AG04449 (cell line): ENCODE data around the gene MOCOS.
"Not testable (repeated sequence)": the region's sequence is repeated elsewhere in the genome, so short reads cannot be mapped to it uniquely, and the experiment has no call there.

ENCODE experiments used
- CTCF ChIA-PET: fragments of 350-600 bp; formaldehyde crosslinking; extraction: SDS; loops from one replicate; lab custom pipeline; 2021; ENCODE audit warnings: antibody characterized with exemption; lab: Yijun Ruan, JAX
- POLR2A ChIA-PET: fragments of 400-600, 350-600 bp; formaldehyde crosslinking; extraction: SDS; loops from one replicate; lab custom pipeline; 2020; ENCODE audit warnings: antibody characterized with exemption, inconsistent platforms; lab: Yijun Ruan, JAX
- DNase-seq: peaks from one replicate; pipeline ENCODE4 v3.0.0-alpha.2; 2010; ENCODE audit warnings: low read depth, low spot score
- H3K4me3 ChIP-seq: 2 replicates; pipeline ENCODE4 v1.5.1; 2011; ENCODE audit warnings: low read depth, mild to moderate bottlenecking, control low read depth, low read length
- TF ChIP-seq, protein P1 (sequence below): IDR thresholded peaks from one replicate; pipeline ENCODE4 v1.5.1; 2011; ENCODE audit warnings: mild to moderate bottlenecking, moderate library complexity, low read length, control low read depth, inconsistent platforms; ENCODE audit not compliant: insufficient read depth; ENCODE audit errors: missing control alignments

MOCOS gene

DNA sequence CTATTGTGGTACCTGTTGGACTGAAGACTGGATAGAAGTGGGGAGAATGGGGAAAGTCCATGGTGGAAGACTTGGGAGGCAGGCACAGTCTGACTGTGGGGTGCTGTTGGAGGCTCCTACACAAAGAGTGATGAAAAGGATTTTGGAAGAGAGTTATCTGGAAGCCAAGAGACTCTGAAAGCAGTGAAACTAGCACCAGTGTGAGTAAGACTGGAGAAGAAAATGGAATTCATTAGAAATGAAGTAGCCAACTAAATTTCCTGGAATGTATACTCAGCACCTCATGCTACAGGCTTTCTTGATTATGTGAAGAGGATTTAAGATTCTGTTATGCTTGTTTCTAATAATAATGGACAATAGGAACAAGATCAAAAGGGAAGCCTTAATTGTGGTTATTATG is 29.9 kb upstream of the MOCOS start:
- ChIA-PET CTCF (interaction anchor here (0.8 to 1.2 kb wide), 3 partner anchors 10 to 415 kb away, joined by 3 read pairs; no protein-coding TSS in a partner anchor), POLR2A (no interaction called here)
- no peak for DNase-seq
- no peak overlapping the region for H3K4me3 ChIP-seq
- TF ChIP-seq, protein P1, sequence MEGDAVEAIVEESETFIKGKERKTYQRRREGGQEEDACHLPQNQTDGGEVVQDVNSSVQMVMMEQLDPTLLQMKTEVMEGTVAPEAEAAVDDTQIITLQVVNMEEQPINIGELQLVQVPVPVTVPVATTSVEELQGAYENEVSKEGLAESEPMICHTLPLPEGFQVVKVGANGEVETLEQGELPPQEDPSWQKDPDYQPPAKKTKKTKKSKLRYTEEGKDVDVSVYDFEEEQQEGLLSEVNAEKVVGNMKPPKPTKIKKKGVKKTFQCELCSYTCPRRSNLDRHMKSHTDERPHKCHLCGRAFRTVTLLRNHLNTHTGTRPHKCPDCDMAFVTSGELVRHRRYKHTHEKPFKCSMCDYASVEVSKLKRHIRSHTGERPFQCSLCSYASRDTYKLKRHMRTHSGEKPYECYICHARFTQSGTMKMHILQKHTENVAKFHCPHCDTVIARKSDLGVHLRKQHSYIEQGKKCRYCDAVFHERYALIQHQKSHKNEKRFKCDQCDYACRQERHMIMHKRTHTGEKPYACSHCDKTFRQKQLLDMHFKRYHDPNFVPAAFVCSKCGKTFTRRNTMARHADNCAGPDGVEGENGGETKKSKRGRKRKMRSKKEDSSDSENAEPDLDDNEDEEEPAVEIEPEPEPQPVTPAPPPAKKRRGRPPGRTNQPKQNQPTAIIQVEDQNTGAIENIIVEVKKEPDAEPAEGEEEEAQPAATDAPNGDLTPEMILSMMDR: no peak

DNA sequence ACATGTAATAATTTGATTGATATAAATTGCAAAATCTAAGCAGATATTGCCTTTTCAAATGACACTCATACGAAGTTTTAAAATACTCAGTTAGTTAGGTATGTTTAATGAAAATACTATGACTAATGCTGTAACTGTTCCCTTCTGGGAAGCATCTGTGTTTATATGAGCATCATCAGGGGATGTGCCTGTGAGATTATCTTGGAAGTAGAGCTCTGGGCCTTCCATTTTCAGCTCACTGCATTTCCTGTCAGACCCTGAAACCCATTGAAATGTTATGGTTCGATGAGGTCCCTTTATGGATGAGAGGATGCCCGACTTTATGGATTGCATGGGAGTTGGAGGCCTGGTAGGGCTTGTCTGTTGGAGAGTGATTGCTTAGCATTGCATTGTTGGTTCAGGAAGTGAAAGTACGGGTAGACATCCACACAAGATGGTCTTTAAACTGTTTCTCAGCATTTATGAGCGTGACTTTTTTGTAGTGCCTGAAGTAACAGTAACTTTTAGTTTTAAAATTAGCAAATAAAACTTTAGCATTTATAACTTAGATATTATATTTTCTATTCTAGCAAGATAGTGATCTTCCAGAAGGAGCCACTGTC is 28.9 kb upstream of the MOCOS start:
- ChIA-PET POLR2A (interaction anchor here (1.0 kb wide), 1 partner anchor 53 kb away, joined by 3 read pairs; no protein-coding TSS in a partner anchor), CTCF (interaction anchor here (1.1 to 1.2 kb wide), 3 partner anchors 9 to 414 kb away, joined by 3 read pairs; no protein-coding TSS in a partner anchor)
- DNase-seq: peak; percentile 55
- TF ChIP-seq, protein P1: no peak
- no peak overlapping the region for H3K4me3 ChIP-seq

DNA sequence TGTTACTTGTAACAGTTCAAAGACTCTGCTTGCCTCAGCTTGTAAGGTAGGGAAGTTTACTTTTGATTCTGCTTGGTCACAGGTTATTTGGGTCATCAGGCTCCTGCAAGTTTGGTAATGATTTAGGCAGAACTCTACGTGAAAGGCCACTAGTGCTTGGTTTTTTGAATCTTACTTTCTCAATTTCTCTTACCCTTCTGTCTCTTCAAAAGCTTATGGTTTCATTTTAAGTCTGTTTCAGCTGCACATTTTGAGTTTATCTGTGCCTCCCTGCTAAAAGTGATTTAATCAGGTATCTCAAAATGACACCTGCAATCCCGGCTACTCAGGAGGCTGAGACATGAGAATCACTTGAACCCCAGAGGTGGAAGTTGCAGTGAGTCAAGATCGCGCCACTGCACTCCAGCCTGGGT is 26.3 kb upstream of the MOCOS start:
- H3K4me3 ChIP-seq: no peak overlapping the region
- TF ChIP-seq, protein P1: no peak
- CTCF ChIA-PET: no interaction called here
- no peak for DNase-seq
- POLR2A ChIA-PET: interaction anchor here (0.6 kb wide), 1 partner anchor 10 kb away, joined by 4 read pairs; no protein-coding TSS in a partner anchor

DNA sequence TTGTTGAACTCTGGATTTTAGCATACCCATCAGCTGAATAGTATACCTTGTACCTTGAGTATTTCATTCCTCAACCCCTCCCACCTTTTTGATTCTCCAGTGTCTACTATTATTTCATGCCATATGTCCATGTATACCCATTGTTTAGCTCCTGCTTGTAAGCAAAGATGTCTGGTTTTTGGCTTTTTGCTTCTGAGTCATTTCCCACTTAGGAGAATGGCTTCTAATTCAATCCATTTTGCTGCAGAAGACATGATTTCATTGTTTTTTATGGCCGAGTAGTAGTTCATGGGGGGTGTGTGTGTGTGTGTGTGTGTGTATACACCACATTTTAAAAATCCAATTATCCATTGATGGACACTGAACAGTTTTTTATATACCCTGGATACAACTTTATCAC is 24.3 kb upstream of the MOCOS start:
- ChIA-PET CTCF (interaction anchor here (0.9 kb wide), 1 partner anchor 33 kb away, joined by 3 read pairs; the partner anchor contains the start of gene ELP2), POLR2A (no interaction called here)
- no peak for DNase-seq
- TF ChIP-seq, protein P1: no peak
- H3K4me3 ChIP-seq: no peak overlapping the region

DNA sequence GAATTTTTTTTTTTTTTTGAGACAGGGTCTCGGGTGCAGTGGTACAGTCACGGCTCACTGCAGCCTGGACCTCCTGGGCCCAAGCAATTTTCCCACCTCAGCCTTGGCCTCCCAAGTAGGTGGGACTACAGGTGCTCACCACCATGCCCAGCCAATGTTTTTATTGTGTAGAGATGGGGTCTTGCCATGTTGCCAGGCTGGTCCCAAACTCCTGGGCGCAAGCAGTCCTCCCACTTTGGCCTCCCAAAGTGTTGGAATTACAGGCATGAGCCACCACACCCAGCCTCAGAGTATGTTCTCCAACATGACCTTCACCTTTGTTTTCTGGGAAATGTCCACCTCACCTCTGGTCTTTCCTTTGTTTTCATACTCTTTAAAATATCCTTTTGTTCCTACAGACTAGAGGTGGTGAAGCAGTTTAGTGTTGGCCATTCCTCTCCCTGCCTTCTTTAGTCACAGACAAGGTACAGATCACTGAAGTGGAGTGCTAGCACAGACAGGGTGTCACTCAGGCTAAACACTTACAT is 19.5 kb upstream of the MOCOS start:
- CTCF ChIA-PET: no interaction called here
- TF ChIP-seq, protein P1: no peak
- POLR2A ChIA-PET: no interaction called here
- no peak overlapping the region for H3K4me3 ChIP-seq
- no peak for DNase-seq

DNA sequence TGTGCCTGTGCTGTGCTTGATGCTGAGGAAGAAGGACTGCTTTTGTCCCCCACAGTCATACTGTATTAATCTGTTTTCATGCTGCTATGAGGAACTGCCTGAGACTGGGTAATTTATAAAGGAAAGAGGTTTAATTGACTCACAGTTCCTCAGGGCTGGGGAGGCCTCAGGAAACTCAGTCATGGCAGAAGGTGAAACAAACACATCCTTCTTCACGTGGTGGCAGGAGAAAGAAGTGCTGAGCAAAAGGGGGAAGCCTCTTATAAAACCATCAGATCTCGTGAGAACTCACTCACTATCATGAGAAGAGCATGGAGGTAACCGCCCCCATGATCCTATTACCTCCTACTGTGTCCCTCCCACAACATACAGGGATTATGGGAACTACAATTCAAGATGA is 19.0 kb upstream of the MOCOS start:
- CTCF ChIA-PET, H3K4me3 ChIP-seq, DNase-seq: not testable (repeated sequence)
- POLR2A ChIA-PET: interaction anchor here (0.8 kb wide), 1 partner anchor 89 kb away, joined by 3 read pairs; no protein-coding TSS in a partner anchor
